Transverse colon (tissue), 4 donors: ENCODE results near the gene KRTAP10-5.

ENCODE experiments used
- CTCF ChIP-seq, 5 experiments: fragments of 200-600 bp in 3 of 5; fragments of 450-650 bp in 2 of 5; sonication (generic) in 3 of 5; IDR thresholded peaks; 1 replicate in 2 of 5; 2 replicates in 3 of 5; pipeline ENCODE4 v1.5.1; 2016 to 2017; ENCODE audit warnings: antibody characterized with exemption in 5 of 5, inconsistent platforms in 3 of 5, mild to moderate bottlenecking in 2 of 5, moderate library complexity in 1 of 5
- EP300 ChIP-seq: sonication (generic); formaldehyde crosslinking; IDR thresholded peaks from one replicate; pipeline ENCODE4 v1.6.1; 2017; ENCODE audit warnings: antibody characterized with exemption, low read depth
- POLR2A ChIP-seq: fragments of 450-650 bp; IDR thresholded peaks from one replicate; pipeline ENCODE4 v1.6.1; 2016; ENCODE audit warnings: antibody characterized with exemption, mild to moderate bottlenecking, moderate library complexity
- POLR2AphosphoS5 ChIP-seq, 3 donors: sonication (generic); formaldehyde crosslinking; IDR thresholded peaks; one replicate each; pipeline ENCODE4 v1.6.1; 2016; ENCODE audit warnings: antibody characterized with exemption in 3 of 3

GRCh38 chr21:44530903-44531605, 49.4 kb downstream of the KRTAP10-5 start:
- TF ChIP-seq POLR2AphosphoS5 (IDR thresholded peaks at IDR 0.05), result no peak
- no peak for TF ChIP-seq EP300
- no peak for TF ChIP-seq CTCF (IDR thresholded peaks at IDR 0.05)
- no peak for TF ChIP-seq POLR2A
